Mesothelial cell of epicardium (in vitro differentiated cells): Measurements from ENCODE around the gene TTC21B. TPM values are rescaled to one million over a fixed set of nuclear protein-coding genes. Genes with fewer than 3 reads are reported as not detected.

ENCODE experiments used
- DNase-seq, 2 experiments: peaks; one replicate each; pipeline ENCODE4 v3.0.0; 2021; ENCODE audit warnings: low spot score in 2 of 2; ENCODE audit not compliant: unreplicated experiment in 2 of 2
- H3K27ac Mint-ChIP-seq: 2 replicates; pipeline ENCODE4 v1.8.0; 2021; ENCODE audit warnings: mixed read lengths
- H3K27me3 Mint-ChIP-seq: 2 replicates; pipeline ENCODE4 v1.8.0; 2021; ENCODE audit warnings: low read depth, mixed read lengths
- H3K36me3 Mint-ChIP-seq: 2 replicates; pipeline ENCODE4 v1.8.0; 2021; ENCODE audit warnings: mixed read lengths
- H3K4me1 Mint-ChIP-seq: 2 replicates; pipeline ENCODE4 v1.8.0; 2021; ENCODE audit warnings: mixed read lengths
- H3K4me3 Mint-ChIP-seq: 2 replicates; pipeline ENCODE4 v1.8.0; 2021; ENCODE audit warnings: mild to moderate bottlenecking, moderate library complexity, mixed read lengths
- H3K9me3 Mint-ChIP-seq: 2 replicates; pipeline ENCODE4 v1.8.0; 2021; ENCODE audit warnings: mixed read lengths
- CTCF ChIP-seq: fragments of 200-600 bp; sonication (generic); IDR thresholded peaks from one replicate; pipeline ENCODE4 v1.5.0; 2021; ENCODE audit warnings: antibody characterized with exemption; ENCODE audit not compliant: unreplicated experiment
- total RNA-seq: library from RNA; stranded (reverse); gene quantifications from 3 replicates; pipeline ENCODE4 v1.2.1, GENCODE V29; 2021

Gene TTC21B
- total RNA-seq, 1 donor from 2014 or later, result 33.8 TPM

GRCh38 chr2:165876269-165876668 lies 77.3 kb downstream of the TTC21B start:
- no peak overlapping the region for H3K4me3 Mint-ChIP-seq
- no peak overlapping the region for H3K27ac Mint-ChIP-seq
- TF ChIP-seq CTCF, result no peak
- H3K4me1 Mint-ChIP-seq, result no peaks in the 10 kb centered on the region
- no peak for DNase-seq
- no peaks in the 10 kb centered on the region for H3K27me3 Mint-ChIP-seq
- H3K9me3 Mint-ChIP-seq, result no peaks in the 10 kb centered on the region
- peaks cover 18% of the 10 kb centered on the region for H3K36me3 Mint-ChIP-seq

- Mint-ChIP-seq H3K27me3 (no peaks in the 10 kb centered on the region), H3K27ac (no peak overlapping the region), H3K4me3 (no peak overlapping the region), H3K9me3 (no peaks in the 10 kb centered on the region), H3K4me1 (peaks cover 8% of the 10 kb centered on the region), H3K36me3 (peaks cover 12% of the 10 kb centered on the region)
- TF ChIP-seq CTCF, result peak; percentile 72
- DNase-seq, result no peak
Measured at GRCh38 chr2:165874445-165875039, 79.0 kb downstream of the TTC21B start.

- DNase-seq, result no peak
- Mint-ChIP-seq H3K4me1 (peaks cover 27% of the 10 kb centered on the region), H3K36me3 (peaks cover 8% of the 10 kb centered on the region), H3K27me3 (no peaks in the 10 kb centered on the region), H3K9me3 (no peaks in the 10 kb centered on the region), H3K4me3 (no peak overlapping the region), H3K27ac (no peak overlapping the region)
- TF ChIP-seq CTCF, result no peak
Measured at GRCh38 chr2:165872101-165872791, 81.3 kb downstream of the TTC21B start.

GRCh38 chr2:165871025-165871424 lies 82.6 kb downstream of the TTC21B start:
- Mint-ChIP-seq H3K4me3 (no peak overlapping the region), H3K27me3 (no peaks in the 10 kb centered on the region), H3K27ac (no peak overlapping the region), H3K36me3 (peaks cover 8% of the 10 kb centered on the region), H3K9me3 (no peaks in the 10 kb centered on the region), H3K4me1 (peaks cover 30% of the 10 kb centered on the region)
- no peak for TF ChIP-seq CTCF
- no peak for DNase-seq

- Mint-ChIP-seq H3K36me3 (peaks cover 8% of the 10 kb centered on the region), H3K4me3 (no peak overlapping the region), H3K9me3 (no peaks in the 10 kb centered on the region), H3K4me1 (peaks cover 30% of the 10 kb centered on the region), H3K27ac (no peak overlapping the region), H3K27me3 (no peaks in the 10 kb centered on the region)
- no peak for TF ChIP-seq CTCF
- DNase-seq, result no peak
Measured at GRCh38 chr2:165870346-165870745, 83.2 kb downstream of the TTC21B start.
